Upper lobe of right lung (tissue), 1 donor: ENCODE data around the gene HNRNPA1L2. TPM values are rescaled to one million over a fixed set of nuclear protein-coding genes. Genes with fewer than 3 reads are reported as not detected.

Experiments used
- ATAC-seq: fragments of 200-7000 bp; cut with Tn5 transposase; one replicate; pipeline ENCODE4 v1.9.1; 2020; ENCODE audit warnings: mild to moderate bottlenecking, moderate library complexity
- DNase-seq: peaks from one replicate; pipeline ENCODE4 v3.0.0-alpha.2; 2020
- H3K27ac ChIP-seq: fragments of 200-600 bp; one replicate; pipeline ENCODE4 v1.8.0; 2022
- H3K27me3 ChIP-seq: fragments of 200-600 bp; one replicate; pipeline ENCODE4 v1.8.0; 2022; ENCODE audit warnings: mild to moderate bottlenecking
- H3K36me3 ChIP-seq: fragments of 200-600 bp; one replicate; pipeline ENCODE4 v1.8.0; 2022
- H3K4me1 ChIP-seq: fragments of 200-600 bp; one replicate; pipeline ENCODE4 v1.8.0; 2022
- H3K4me3 ChIP-seq: fragments of 200-600 bp; one replicate; pipeline ENCODE4 v1.8.0; 2022; ENCODE audit warnings: mild to moderate bottlenecking
- H3K9me3 ChIP-seq: fragments of 200-600 bp; one replicate; pipeline ENCODE4 v1.8.0; 2022
- intact Hi-C: fragments of 100-400 bp; cut with DNase I; formaldehyde crosslinking; loops from one replicate; pipeline ENCODE4 v1.11.0; 2022
- total RNA-seq: library from RNA; stranded (reverse); fragmentation: NEBNext Ultra II Directional; extraction: Animal tissue kit (Norgen Biotek cat#: 25700); gene quantifications from one replicate; pipeline ENCODE4 v1.2.1, GENCODE V29; 2021
- TF ChIP-seq, protein P1 (sequence below): fragments of 200-600 bp; IDR thresholded peaks from one replicate; pipeline ENCODE4 v1.8.0; 2022; ENCODE audit warnings: antibody characterized with exemption
- donor health status: DM: no; HTN: yes; CAD: no; lungs with severe emphysema.

HNRNPA1L2 gene
- total RNA-seq, 1 donor from 2014 or later: 6.5 TPM

DNA sequence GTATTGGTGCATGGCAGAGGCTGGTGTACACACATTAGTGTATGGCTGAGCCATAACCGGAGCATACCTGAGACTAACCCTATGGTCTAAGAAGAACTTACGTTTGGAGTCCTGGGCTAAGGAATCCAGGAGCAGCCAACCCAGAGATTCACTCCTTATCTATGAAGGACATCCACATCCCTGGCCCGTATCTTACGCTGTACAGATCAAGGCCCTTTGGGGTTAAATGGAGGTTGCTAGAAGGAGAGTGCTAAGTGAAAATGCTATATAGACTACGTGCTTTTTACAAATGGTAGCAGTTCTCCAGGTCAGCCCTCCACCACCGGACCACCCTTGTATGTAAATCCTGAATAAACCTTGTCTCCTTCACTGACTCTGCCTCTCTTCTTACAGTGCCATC, 8.5 kb downstream of the HNRNPA1L2 start:
- Histone ChIP-seq H3K9me3 (no peaks in the 10 kb centered on the region), H3K27ac (no peak overlapping the region), H3K36me3 (peaks cover 10% of the 10 kb centered on the region), H3K4me3 (peak overlapping the region; percentile 79), H3K27me3 (no peaks in the 10 kb centered on the region), H3K4me1 (peaks cover 25% of the 10 kb centered on the region)
- TF ChIP-seq, protein P1, sequence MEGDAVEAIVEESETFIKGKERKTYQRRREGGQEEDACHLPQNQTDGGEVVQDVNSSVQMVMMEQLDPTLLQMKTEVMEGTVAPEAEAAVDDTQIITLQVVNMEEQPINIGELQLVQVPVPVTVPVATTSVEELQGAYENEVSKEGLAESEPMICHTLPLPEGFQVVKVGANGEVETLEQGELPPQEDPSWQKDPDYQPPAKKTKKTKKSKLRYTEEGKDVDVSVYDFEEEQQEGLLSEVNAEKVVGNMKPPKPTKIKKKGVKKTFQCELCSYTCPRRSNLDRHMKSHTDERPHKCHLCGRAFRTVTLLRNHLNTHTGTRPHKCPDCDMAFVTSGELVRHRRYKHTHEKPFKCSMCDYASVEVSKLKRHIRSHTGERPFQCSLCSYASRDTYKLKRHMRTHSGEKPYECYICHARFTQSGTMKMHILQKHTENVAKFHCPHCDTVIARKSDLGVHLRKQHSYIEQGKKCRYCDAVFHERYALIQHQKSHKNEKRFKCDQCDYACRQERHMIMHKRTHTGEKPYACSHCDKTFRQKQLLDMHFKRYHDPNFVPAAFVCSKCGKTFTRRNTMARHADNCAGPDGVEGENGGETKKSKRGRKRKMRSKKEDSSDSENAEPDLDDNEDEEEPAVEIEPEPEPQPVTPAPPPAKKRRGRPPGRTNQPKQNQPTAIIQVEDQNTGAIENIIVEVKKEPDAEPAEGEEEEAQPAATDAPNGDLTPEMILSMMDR: no peak
- ATAC-seq: no peak
- no peak for DNase-seq
- intact Hi-C loops: no loop called here

DNA sequence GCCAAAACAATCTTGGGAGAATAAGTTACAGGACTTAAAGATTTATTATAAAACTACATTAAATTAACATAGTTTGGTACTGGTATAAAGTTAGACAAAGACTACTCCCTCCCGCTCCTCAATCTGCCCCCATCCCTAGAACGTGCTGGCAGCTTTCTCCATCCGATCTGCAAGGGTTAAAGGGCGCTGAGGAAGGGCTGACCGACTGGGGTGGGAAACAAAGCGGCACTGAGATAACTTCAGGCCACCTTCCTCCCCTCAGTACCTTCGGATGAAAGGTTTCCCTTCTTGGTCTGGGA, 9.6 kb downstream of the HNRNPA1L2 start:
- Histone ChIP-seq H3K4me3 (peak overlapping the region; percentile 79), H3K27me3 (no peaks in the 10 kb centered on the region), H3K36me3 (peaks cover 10% of the 10 kb centered on the region), H3K4me1 (peaks cover 28% of the 10 kb centered on the region), H3K27ac (peak overlapping the region; percentile 98), H3K9me3 (no peaks in the 10 kb centered on the region)
- intact Hi-C loops: no loop called here
- TF ChIP-seq, protein P1: no peak
- ATAC-seq (peak; percentile 52), DNase-seq (no peak)

DNA sequence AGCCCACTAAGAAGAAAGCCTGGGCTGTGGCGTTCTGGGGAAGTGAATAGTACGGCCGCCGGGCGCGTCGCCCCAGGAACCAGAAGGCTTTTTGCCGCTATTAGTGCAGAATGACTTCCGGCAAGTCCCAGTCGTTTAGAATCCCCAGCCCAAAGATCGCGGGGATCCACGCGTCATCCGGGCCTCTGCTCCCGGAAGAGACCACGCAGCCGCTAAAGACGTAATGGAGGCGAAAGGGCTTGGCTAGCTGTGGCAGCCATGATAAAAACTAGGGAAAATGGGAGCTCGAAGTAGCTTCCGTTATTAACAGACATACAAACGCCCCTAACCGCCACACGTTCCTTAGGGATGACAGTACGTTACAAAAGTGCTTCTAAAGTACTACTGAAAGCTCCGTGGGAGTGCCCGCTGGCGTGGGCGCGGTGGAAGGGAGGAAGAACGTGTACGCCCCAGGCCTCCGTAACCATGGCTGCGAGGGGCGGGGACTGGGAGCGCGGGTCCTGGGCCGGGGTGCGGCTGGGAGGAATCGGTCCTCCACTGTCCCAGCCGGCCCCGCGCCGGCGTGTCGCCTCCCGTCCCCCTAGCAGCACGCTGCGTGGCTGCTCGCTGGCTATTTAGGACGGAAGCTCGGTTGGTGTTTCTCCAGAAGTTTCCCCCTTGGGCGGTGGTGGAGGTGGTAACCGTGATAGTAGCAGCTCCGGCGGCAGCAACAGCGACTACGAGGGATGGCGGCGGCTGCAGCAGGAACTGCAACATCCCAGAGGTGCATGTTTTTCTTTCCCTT, 10.2 kb downstream of the HNRNPA1L2 start, which contains the start of gene SUGT1:
Gene SUGT1, plus strand, starts transcription at position 641 of the 784 bp plus-strand sequence. Its CDS starts 85 bp downstream, at position 726.
- TF ChIP-seq, protein P1: peak; percentile 76
- Histone ChIP-seq H3K9me3 (no peaks in the 10 kb centered on the region), H3K27me3 (no peaks in the 10 kb centered on the region), H3K4me1 (peaks cover 28% of the 10 kb centered on the region), H3K27ac (peak within 1 kb of the TSS; percentile 98), H3K4me3 (peak within 1 kb of the TSS; percentile 79), H3K36me3 (peaks cover 10% of the 10 kb centered on the region)
- DNase-seq (peak; percentile 99), ATAC-seq (peak; percentile 99)
- intact Hi-C loops: no loop called here

- Histone ChIP-seq H3K9me3 (no peaks in the 10 kb centered on the region), H3K4me3 (peak overlapping the region; percentile 79), H3K4me1 (peaks cover 28% of the 10 kb centered on the region), H3K27me3 (no peaks in the 10 kb centered on the region), H3K36me3 (peaks cover 15% of the 10 kb centered on the region), H3K27ac (peak overlapping the region; percentile 98)
- intact Hi-C loops: no loop called here
- DNase-seq: no peak
- ATAC-seq: peak; percentile 25
- TF ChIP-seq, protein P1: no peak
These were observed 10.7 kb downstream of the HNRNPA1L2 start for GRCh38 chr13:52652980-52653303.

DNA sequence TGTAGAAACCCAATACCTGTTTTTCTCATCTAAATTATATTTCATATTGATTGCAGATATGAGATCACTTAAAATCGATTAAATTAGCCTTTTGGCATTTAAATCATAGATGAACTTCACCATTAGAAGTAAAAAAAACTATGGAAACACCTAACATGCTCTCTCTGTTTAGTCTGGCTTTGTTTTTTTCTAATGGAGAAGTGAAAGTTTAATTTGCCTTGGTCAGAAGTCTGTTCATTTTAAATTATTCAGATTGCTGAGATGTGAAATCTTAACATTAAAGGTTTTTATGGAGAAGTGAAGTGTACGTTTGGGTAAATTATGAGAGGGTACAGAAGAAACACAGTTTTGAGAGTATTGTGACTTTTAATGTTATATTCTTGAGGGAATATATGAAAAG, 17.1 kb downstream of the HNRNPA1L2 start:
- Histone ChIP-seq H3K27ac (no peak overlapping the region), H3K4me1 (peaks cover 8% of the 10 kb centered on the region), H3K9me3 (no peaks in the 10 kb centered on the region), H3K27me3 (no peaks in the 10 kb centered on the region), H3K4me3 (no peak overlapping the region), H3K36me3 (peaks cover 68% of the 10 kb centered on the region)
- ATAC-seq (no peak), DNase-seq (no peak)
- TF ChIP-seq, protein P1: no peak
- intact Hi-C loops: no loop called here
